ENCODE results near the gene AKR1C1.
"Not testable (repeated sequence)": the region's sequence is repeated elsewhere in the genome, so short reads cannot be mapped to it uniquely, and the experiment has no call there.

AKR1C1 gene

GRCh38 chr10:4984223-4984622, 21.0 kb downstream of the AKR1C1 start:
- DNase-seq: no peak

- DNase-seq: no peak
These were observed 21.9 kb downstream of the AKR1C1 start for GRCh38 chr10:4984971-4985594.

- DNase-seq: not testable (repeated sequence)
These were observed 24.9 kb downstream of the AKR1C1 start for GRCh38 chr10:4988000-4988641.

- DNase-seq: no peak
These were observed 27.0 kb downstream of the AKR1C1 start for GRCh38 chr10:4990217-4990616.

- not testable (repeated sequence) for DNase-seq
These were observed 28.2 kb downstream of the AKR1C1 start for GRCh38 chr10:4991463-4991862.

- DNase-seq: not testable (repeated sequence)
These were observed 29.3 kb downstream of the AKR1C1 start for GRCh38 chr10:4992564-4992963.

GRCh38 chr10:4994260-4994659, 31.0 kb downstream of the AKR1C1 start:
- not testable (repeated sequence) for DNase-seq

GRCh38 chr10:4998671-4999070, 35.5 kb downstream of the AKR1C1 start:
- no peak for DNase-seq

GRCh38 chr10:5002013-5002727, 39.0 kb downstream of the AKR1C1 start:
- DNase-seq: no peak

GRCh38 chr10:5003127-5004029, 40.2 kb downstream of the AKR1C1 start, which contains the start of gene AKR1C2:
Gene AKR1C2 (minus strand): TSS chr10:5003857. CDS start chr10:5003835, 22 bp downstream.
- DNase-seq: not testable (repeated sequence)

GRCh38 chr10:5004030-5004385, 40.8 kb downstream of the AKR1C1 start:
- DNase-seq: not testable (repeated sequence)

GRCh38 chr10:5004501-5004900, 41.3 kb downstream of the AKR1C1 start:
- DNase-seq: not testable (repeated sequence)

GRCh38 chr10:5008857-5009548, 45.8 kb downstream of the AKR1C1 start:
- DNase-seq: not testable (repeated sequence)

- not testable (repeated sequence) for DNase-seq
These were observed 46.8 kb downstream of the AKR1C1 start for GRCh38 chr10:5010043-5010442.

GRCh38 chr10:5011392-5011791, 48.2 kb downstream of the AKR1C1 start:
- not testable (repeated sequence) for DNase-seq

- no peak for DNase-seq
These were observed 49.4 kb downstream of the AKR1C1 start for GRCh38 chr10:5012595-5012994.

GRCh38 chr10:5013385-5013784, 50.2 kb downstream of the AKR1C1 start:
- DNase-seq: no peak

- DNase-seq: not testable (repeated sequence)
These were observed 51.1 kb downstream of the AKR1C1 start for GRCh38 chr10:5014200-5014910.

GRCh38 chr10:5014936-5015335, 51.7 kb downstream of the AKR1C1 start:
- DNase-seq: no peak

- DNase-seq: no peak
These were observed 54.9 kb downstream of the AKR1C1 start for GRCh38 chr10:5018134-5018533.

- not testable (repeated sequence) for DNase-seq
These were observed 55.6 kb downstream of the AKR1C1 start for GRCh38 chr10:5018671-5019277.

Data from activated CD4-positive, CD25-positive, alpha-beta regulatory T cell (primary cell).